ENCODE data around the gene BMPER.
A peak's percentile ranks its signal among the peaks of the same experiment; 100 is the strongest.

The BMPER gene

GRCh38 chr7:33905389-33906032 lies at the start of gene BMPER:
BMPER (plus strand) TSS chr7:33905539; CDS start chr7:33905614, 75 bp downstream.
- DNase-seq (ENCODE audit: low spot score): peak; percentile 37

GRCh38 chr7:33861947-33862346 lies 43.4 kb upstream of the BMPER start:
- DNase-seq (ENCODE audit: low spot score): no peak

GRCh38 chr7:33862946-33863814 lies 42.2 kb upstream of the BMPER start:
- no peak for DNase-seq (ENCODE audit: low spot score)

- peak; percentile 31 for DNase-seq (ENCODE audit: low spot score)
These were observed 37.2 kb upstream of the BMPER start for GRCh38 chr7:33868166-33868565.

GRCh38 chr7:33869176-33869575 lies 36.2 kb upstream of the BMPER start:
- no peak for DNase-seq (ENCODE audit: low spot score)

- DNase-seq (ENCODE audit: low spot score): no peak
These were observed 35.2 kb upstream of the BMPER start for GRCh38 chr7:33870120-33870519.

GRCh38 chr7:33872870-33873269 lies 32.5 kb upstream of the BMPER start:
- no peak for DNase-seq (ENCODE audit: low spot score)

GRCh38 chr7:33873518-33873917 lies 31.8 kb upstream of the BMPER start:
- no peak for DNase-seq (ENCODE audit: low spot score)

GRCh38 chr7:33873981-33874750 lies 31.2 kb upstream of the BMPER start:
- no peak for DNase-seq (ENCODE audit: low spot score)

GRCh38 chr7:33874943-33875342 lies 30.4 kb upstream of the BMPER start:
- peak; percentile 45 for DNase-seq (ENCODE audit: low spot score)

GRCh38 chr7:33876596-33877274 lies 28.6 kb upstream of the BMPER start:
- no peak for DNase-seq (ENCODE audit: low spot score)

GRCh38 chr7:33880787-33881186 lies 24.6 kb upstream of the BMPER start:
- DNase-seq (ENCODE audit: low spot score): no peak

- no peak for DNase-seq (ENCODE audit: low spot score)
These were observed 24.0 kb upstream of the BMPER start for GRCh38 chr7:33881316-33881715.

- no peak for DNase-seq (ENCODE audit: low spot score)
These were observed 23.1 kb upstream of the BMPER start for GRCh38 chr7:33882040-33882837.

GRCh38 chr7:33882950-33883670 lies 22.2 kb upstream of the BMPER start:
- no peak for DNase-seq (ENCODE audit: low spot score)

- no peak for DNase-seq (ENCODE audit: low spot score)
These were observed 21.7 kb upstream of the BMPER start for GRCh38 chr7:33883671-33883965.

- DNase-seq (ENCODE audit: low spot score): no peak
These were observed 19.8 kb upstream of the BMPER start for GRCh38 chr7:33885290-33886148.

- DNase-seq (ENCODE audit: low spot score): no peak
These were observed 19.2 kb upstream of the BMPER start for GRCh38 chr7:33886149-33886623.

- DNase-seq (ENCODE audit: low spot score): no peak
These were observed 17.9 kb upstream of the BMPER start for GRCh38 chr7:33887266-33887975.
